ENCODE data around the gene SH2B3. TPM values are rescaled to one million over a fixed set of nuclear protein-coding genes. Genes with fewer than 3 reads are reported as not detected.

The SH2B3 gene
- total and polyA plus RNA-seq, 2 donors (not counting 1 experiment from before 2014, with no cell fraction given): 21.9 to 69.4 TPM

- H3K36me3 ChIP-seq (replicated peaks in 1 of 2; ENCODE audit: control extremely low read depth in 1 of 2, control insufficient read depth in 1 of 2, extremely low read depth in 1 of 2, insufficient read depth in 2 of 2, low read length in 1 of 2): peaks cover 2 to 20% of the 10 kb centered on the region in 2 experiments
- H3K27ac Mint-ChIP-seq: peak overlapping the region; percentile 83
- H3K4me2 ChIP-seq (replicated peaks; ENCODE audit: low read depth, low read length, poor library complexity, severe bottlenecking): no peak overlapping the region
- H3K4me1 ChIP-seq (ENCODE audit: control insufficient read depth in 2 of 2, insufficient read depth in 2 of 2, low read length in 2 of 2): peaks cover 34 to 60% of the 10 kb centered on the region in 2 donors
- no peak overlapping the region for H3K4me3 Mint-ChIP-seq
- no peak overlapping the region for H2AFZ ChIP-seq (ENCODE audit: insufficient read depth, low read depth, low read length, poor library complexity, severe bottlenecking)
- H3K9me3 Mint-ChIP-seq (ENCODE audit: insufficient read depth): no peaks in the 10 kb centered on the region
- ATAC-seq (ENCODE audit: low read depth): no peak
- no peak for DNase-seq
- H3K27me3 Mint-ChIP-seq: no peaks in the 10 kb centered on the region
- peak overlapping the region in 1 of 2 donors; percentile 84 for H3K27ac ChIP-seq (ENCODE audit: low read length in 2 of 2)
- no peaks in the 10 kb centered on the region for H3K27me3 ChIP-seq (replicated peaks in 1 of 4; ENCODE audit: control extremely low read depth in 1 of 4, control insufficient read depth in 3 of 4, insufficient read depth in 4 of 4, low read length in 3 of 4)
- peaks cover 74% of the 10 kb centered on the region for H3K79me2 ChIP-seq (ENCODE audit: control insufficient read depth, insufficient read depth, low read length)
- H4K20me1 ChIP-seq (ENCODE audit: control insufficient read depth, insufficient read depth, low read length, poor library complexity, severe bottlenecking): peaks cover 29% of the 10 kb centered on the region
- TF ChIP-seq, protein P1, sequence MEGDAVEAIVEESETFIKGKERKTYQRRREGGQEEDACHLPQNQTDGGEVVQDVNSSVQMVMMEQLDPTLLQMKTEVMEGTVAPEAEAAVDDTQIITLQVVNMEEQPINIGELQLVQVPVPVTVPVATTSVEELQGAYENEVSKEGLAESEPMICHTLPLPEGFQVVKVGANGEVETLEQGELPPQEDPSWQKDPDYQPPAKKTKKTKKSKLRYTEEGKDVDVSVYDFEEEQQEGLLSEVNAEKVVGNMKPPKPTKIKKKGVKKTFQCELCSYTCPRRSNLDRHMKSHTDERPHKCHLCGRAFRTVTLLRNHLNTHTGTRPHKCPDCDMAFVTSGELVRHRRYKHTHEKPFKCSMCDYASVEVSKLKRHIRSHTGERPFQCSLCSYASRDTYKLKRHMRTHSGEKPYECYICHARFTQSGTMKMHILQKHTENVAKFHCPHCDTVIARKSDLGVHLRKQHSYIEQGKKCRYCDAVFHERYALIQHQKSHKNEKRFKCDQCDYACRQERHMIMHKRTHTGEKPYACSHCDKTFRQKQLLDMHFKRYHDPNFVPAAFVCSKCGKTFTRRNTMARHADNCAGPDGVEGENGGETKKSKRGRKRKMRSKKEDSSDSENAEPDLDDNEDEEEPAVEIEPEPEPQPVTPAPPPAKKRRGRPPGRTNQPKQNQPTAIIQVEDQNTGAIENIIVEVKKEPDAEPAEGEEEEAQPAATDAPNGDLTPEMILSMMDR (IDR thresholded peaks at IDR 0.05): no peak
- no peak for TF ChIP-seq EZH2 (IDR thresholded peaks at IDR 0.05; ENCODE audit: borderline replicate concordance, insufficient read depth, low read depth, low read length, poor library complexity, severe bottlenecking)
- 84% methylated on average over 7 of the region's 8 CpGs for WGBS (ENCODE audit: insufficient coverage)
- no peak overlapping the region for H3K4me3 ChIP-seq (ENCODE audit: control extremely low read depth in 1 of 5, extremely low read depth in 1 of 5, insufficient read depth in 1 of 5, low read depth in 2 of 5, low read length in 4 of 5)
- CTCF ChIA-PET: interaction anchor here (0.9 to 42.0 kb wide), 5 partner anchors 9 to 31 kb away, joined by 3 to 1472 read pairs (median 6); partner anchors contain the start of gene SH2B3
- intact Hi-C loops (cut with micrococcal nuclease): no loop called here
- no peaks in the 10 kb centered on the region for H3K9me3 ChIP-seq (ENCODE audit: control extremely low read depth in 1 of 3, control insufficient read depth in 2 of 3, insufficient read depth in 1 of 3, low read length in 2 of 3)
- POLR2A ChIA-PET: no interaction called here
- no peak overlapping the region for H3K9ac ChIP-seq (ENCODE audit: low read length)
- H3K4me1 Mint-ChIP-seq: peaks cover 60% of the 10 kb centered on the region
Observed at GRCh38 chr12:111425655-111426054, 19.9 kb downstream of the SH2B3 start.

DNA sequence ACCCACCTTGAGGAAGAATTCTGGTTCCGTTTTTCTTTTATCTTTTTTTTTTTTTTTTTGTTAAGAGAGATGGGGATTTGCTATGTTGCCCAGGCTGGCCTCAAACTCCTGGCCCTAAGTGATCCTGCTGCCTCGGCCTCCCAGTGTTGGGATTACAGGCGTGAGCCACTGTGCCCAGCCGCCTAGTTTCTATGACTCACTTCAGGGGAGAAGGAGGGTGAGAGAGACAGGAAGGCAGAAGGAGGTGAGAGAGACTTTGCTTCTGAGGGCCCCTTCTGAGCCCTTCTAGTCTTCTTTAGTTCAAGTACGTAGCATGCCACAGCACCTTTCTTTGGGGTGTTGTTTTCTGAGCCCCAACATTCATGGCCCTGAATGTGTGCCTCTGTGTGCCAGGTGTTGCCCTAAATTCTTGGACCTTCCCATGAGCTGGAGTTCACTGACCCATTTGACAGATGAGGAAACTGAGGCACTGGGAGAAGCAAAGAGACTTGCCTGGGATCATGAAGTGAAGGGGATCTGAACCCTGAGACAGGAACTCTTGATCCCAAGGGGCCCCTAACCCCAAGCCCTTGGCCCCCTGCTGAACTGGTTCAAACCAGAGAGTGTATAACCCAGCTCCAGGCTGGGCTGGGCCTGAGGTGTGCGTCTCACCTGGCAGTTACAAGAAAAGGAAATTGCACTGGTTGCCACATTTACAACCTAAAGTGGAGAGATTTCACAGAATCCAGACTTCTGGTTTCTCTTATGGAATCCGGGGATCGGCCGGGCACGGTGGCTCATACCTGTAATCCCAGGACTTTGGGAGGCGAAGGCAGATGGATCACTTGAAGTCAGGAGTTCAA lies 20.8 kb downstream of the SH2B3 start:
- no peak overlapping the region for H2AFZ ChIP-seq (ENCODE audit: insufficient read depth, low read depth, low read length, poor library complexity, severe bottlenecking)
- DNase-seq: no peak
- H3K27ac Mint-ChIP-seq: peak overlapping the region; percentile 71
- CTCF ChIA-PET: interaction anchor here (1.3 to 42.0 kb wide), 5 partner anchors 8 to 29 kb away, joined by 3 to 1472 read pairs (median 8); partner anchors contain the start of gene SH2B3
- intact Hi-C loops (cut with micrococcal nuclease): no loop called here
- peaks cover 0 to 12% of the 10 kb centered on the region in 2 experiments for H3K36me3 ChIP-seq (replicated peaks in 1 of 2; ENCODE audit: control extremely low read depth in 1 of 2, control insufficient read depth in 1 of 2, extremely low read depth in 1 of 2, insufficient read depth in 2 of 2, low read length in 1 of 2)
- H3K4me3 ChIP-seq (ENCODE audit: control extremely low read depth in 1 of 5, extremely low read depth in 1 of 5, insufficient read depth in 1 of 5, low read depth in 2 of 5, low read length in 4 of 5): no peak overlapping the region
- H3K27me3 Mint-ChIP-seq: no peaks in the 10 kb centered on the region
- no peak overlapping the region for H3K9ac ChIP-seq (ENCODE audit: low read length)
- TF ChIP-seq EZH2 (IDR thresholded peaks at IDR 0.05; ENCODE audit: borderline replicate concordance, insufficient read depth, low read depth, low read length, poor library complexity, severe bottlenecking): no peak
- TF ChIP-seq, protein P1 (IDR thresholded peaks at IDR 0.05): no peak
- H3K4me1 ChIP-seq (ENCODE audit: control insufficient read depth in 2 of 2, insufficient read depth in 2 of 2, low read length in 2 of 2): peaks cover 43 to 69% of the 10 kb centered on the region in 2 donors
- H4K20me1 ChIP-seq (ENCODE audit: control insufficient read depth, insufficient read depth, low read length, poor library complexity, severe bottlenecking): peaks cover 23% of the 10 kb centered on the region
- 79% methylated on average over 10 of the region's 11 CpGs for WGBS (ENCODE audit: insufficient coverage)
- H3K4me1 Mint-ChIP-seq: peaks cover 66% of the 10 kb centered on the region
- ATAC-seq (ENCODE audit: low read depth): no peak
- H3K27ac ChIP-seq (ENCODE audit: low read length in 2 of 2): peak overlapping the region in 1 of 2 donors; percentile 84
- H3K4me2 ChIP-seq (replicated peaks; ENCODE audit: low read depth, low read length, poor library complexity, severe bottlenecking): no peak overlapping the region
- no peak overlapping the region for H3K4me3 Mint-ChIP-seq
- H3K27me3 ChIP-seq (replicated peaks in 1 of 4; ENCODE audit: control extremely low read depth in 1 of 4, control insufficient read depth in 3 of 4, insufficient read depth in 4 of 4, low read length in 3 of 4): no peaks in the 10 kb centered on the region
- POLR2A ChIA-PET: interaction anchor here (0.6 to 1.5 kb wide), 3 partner anchors 20 to 31 kb away, joined by 3 to 14 read pairs (median 11); no protein-coding TSS in a partner anchor
- no peaks in the 10 kb centered on the region for H3K9me3 ChIP-seq (ENCODE audit: control extremely low read depth in 1 of 3, control insufficient read depth in 2 of 3, insufficient read depth in 1 of 3, low read length in 2 of 3)
- H3K79me2 ChIP-seq (ENCODE audit: control insufficient read depth, insufficient read depth, low read length): peaks cover 74% of the 10 kb centered on the region
- no peaks in the 10 kb centered on the region for H3K9me3 Mint-ChIP-seq (ENCODE audit: insufficient read depth)
